NT2/D1 (cell line): ENCODE results near the gene MAML3.

ENCODE experiments used
- DNase-seq: peaks from one replicate; pipeline ENCODE4 v3.0.0-alpha.2; 2011; ENCODE audit warnings: low read depth, low spot score
- H3K27me3 ChIP-seq: 2 replicates; pipeline ENCODE4 v1.6.0; 2011; ENCODE audit warnings: mild to moderate bottlenecking; ENCODE audit not compliant: insufficient read length, insufficient read depth
- H3K36me3 ChIP-seq: 2 replicates; pipeline ENCODE4 v1.6.1; 2011; ENCODE audit warnings: mild to moderate bottlenecking, low read length, mixed read lengths; ENCODE audit not compliant: insufficient read depth, insufficient read length
- H3K4me1 ChIP-seq: 2 replicates; pipeline ENCODE4 v1.5.1; 2011; ENCODE audit not compliant: insufficient read depth, insufficient read length
- H3K4me3 ChIP-seq: 2 replicates; pipeline ENCODE4 v1.5.1; 2011; ENCODE audit warnings: low read depth; ENCODE audit not compliant: insufficient read length
- H3K9ac ChIP-seq: 2 replicates; pipeline ENCODE4 v1.6.0; 2011; ENCODE audit warnings: low read depth; ENCODE audit not compliant: insufficient read length
- H3K9me3 ChIP-seq: 2 replicates; pipeline ENCODE4 v1.5.1; 2011; ENCODE audit warnings: mild to moderate bottlenecking, low read length; ENCODE audit not compliant: insufficient read depth
- SUZ12 ChIP-seq: IDR thresholded peaks from 2 replicates; pipeline ENCODE4 v1.6.1; 2011; ENCODE audit not compliant: insufficient read length, insufficient read depth; ENCODE audit errors: extremely low read depth
- YY1 ChIP-seq: IDR thresholded peaks from 2 replicates; pipeline ENCODE4 v1.6.1; 2011; ENCODE audit not compliant: insufficient read length, insufficient read depth
- ZNF274 ChIP-seq: IDR thresholded peaks from 2 replicates; pipeline ENCODE4 v1.6.1; 2011; ENCODE audit warnings: mild to moderate bottlenecking, low read depth, low read length

MAML3 gene

GRCh38 chr4:139672732-139673131 is 481.3 kb downstream of the MAML3 start:
- DNase-seq: no peak
- no peaks in the 10 kb centered on the region for H3K27me3 ChIP-seq
- peaks cover 10% of the 10 kb centered on the region; the same call in 1 of the 2 replicates for H3K9me3 ChIP-seq
- TF ChIP-seq YY1 (no peak), SUZ12 (no peak), ZNF274 (no peak)
- no peaks in the 10 kb centered on the region for H3K36me3 ChIP-seq
- H3K4me3 ChIP-seq: no peak overlapping the region
- no peaks in the 10 kb centered on the region for H3K4me1 ChIP-seq
- H3K9ac ChIP-seq: no peak overlapping the region

DNA sequence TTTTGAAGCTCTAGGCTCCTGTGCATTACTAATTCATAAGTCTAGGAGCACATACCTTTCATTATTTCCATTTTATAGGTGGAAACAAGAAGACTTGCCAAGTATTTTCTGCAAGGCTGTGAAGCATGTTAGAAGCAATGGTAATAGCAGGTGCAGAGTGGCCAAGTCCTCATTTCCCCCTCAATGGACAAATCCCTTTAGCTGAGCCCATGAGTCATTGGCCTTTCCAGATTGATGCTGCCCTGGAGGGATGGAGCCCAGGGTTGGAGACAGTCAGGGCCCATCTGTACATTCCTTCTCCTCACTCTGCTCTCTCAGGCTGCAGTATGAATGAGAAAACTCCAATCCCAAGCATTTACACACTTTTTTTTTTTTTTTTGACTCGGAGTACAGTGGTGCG is 481.8 kb downstream of the MAML3 start:
- peaks cover 10% of the 10 kb centered on the region; the same call in 1 of the 2 replicates for H3K9me3 ChIP-seq
- no peaks in the 10 kb centered on the region for H3K4me1 ChIP-seq
- no peaks in the 10 kb centered on the region for H3K27me3 ChIP-seq
- no peak overlapping the region for H3K9ac ChIP-seq
- H3K36me3 ChIP-seq: no peaks in the 10 kb centered on the region
- DNase-seq: no peak
- no peak for TF ChIP-seq YY1
- no peak for TF ChIP-seq ZNF274
- TF ChIP-seq SUZ12: no peak
- H3K4me3 ChIP-seq: no peak overlapping the region

DNA sequence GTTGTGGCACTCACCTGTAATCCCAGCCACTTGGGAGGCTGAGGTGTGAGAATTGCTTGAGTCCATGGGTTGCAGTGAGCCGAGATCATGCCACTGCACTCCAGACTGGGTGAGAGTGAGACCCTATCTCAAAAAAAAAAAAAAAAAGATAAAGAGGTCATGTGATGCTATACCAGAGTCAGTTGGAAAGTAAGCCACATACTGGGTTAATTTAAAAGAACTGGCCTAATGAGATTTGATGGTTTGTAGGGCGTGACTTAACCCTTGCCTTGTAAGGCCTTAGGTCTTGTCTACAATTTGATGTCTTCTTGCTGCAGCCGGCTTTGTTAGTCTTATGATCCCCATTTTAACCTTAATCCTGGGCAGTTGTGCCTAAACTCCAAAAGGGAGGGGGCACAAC is 483.2 kb downstream of the MAML3 start:
- no peak overlapping the region for H3K9ac ChIP-seq
- no peak for DNase-seq
- no peak overlapping the region for H3K4me3 ChIP-seq
- no peak for TF ChIP-seq YY1
- TF ChIP-seq ZNF274: no peak
- no peak for TF ChIP-seq SUZ12
- H3K9me3 ChIP-seq: peaks cover 10% of the 10 kb centered on the region; the same call in 1 of the 2 replicates
- no peaks in the 10 kb centered on the region for H3K36me3 ChIP-seq
- H3K27me3 ChIP-seq: no peaks in the 10 kb centered on the region
- H3K4me1 ChIP-seq: no peaks in the 10 kb centered on the region

DNA sequence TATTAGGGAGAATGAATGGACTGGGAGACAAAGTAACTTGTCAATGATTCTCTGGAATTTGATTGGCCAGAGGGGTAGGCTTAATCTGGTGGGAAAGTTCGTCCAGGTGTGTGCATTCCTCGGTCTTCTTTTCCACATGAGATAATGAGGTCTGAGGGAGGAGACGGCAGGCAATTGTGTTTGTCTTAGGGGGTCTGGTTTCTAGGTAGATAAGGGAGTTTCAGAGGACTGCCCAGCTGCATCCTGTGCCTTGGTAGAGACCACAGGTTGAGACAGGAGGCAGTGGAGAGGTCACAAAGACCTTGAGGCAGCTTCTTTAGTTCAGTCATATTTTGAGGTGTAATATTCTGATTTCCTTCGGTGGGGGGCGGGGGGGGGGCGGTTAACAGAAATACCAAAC is 484.1 kb downstream of the MAML3 start:
- H3K27me3 ChIP-seq: no peaks in the 10 kb centered on the region
- no peak for TF ChIP-seq YY1
- no peak for TF ChIP-seq SUZ12
- TF ChIP-seq ZNF274: no peak
- no peak overlapping the region for H3K9ac ChIP-seq
- no peak overlapping the region for H3K4me3 ChIP-seq
- H3K9me3 ChIP-seq: peaks cover 10% of the 10 kb centered on the region; the same call in 1 of the 2 replicates
- no peaks in the 10 kb centered on the region for H3K36me3 ChIP-seq
- H3K4me1 ChIP-seq: no peaks in the 10 kb centered on the region
- no peak for DNase-seq

GRCh38 chr4:139669335-139669734 is 484.6 kb downstream of the MAML3 start:
- DNase-seq: no peak
- no peak overlapping the region for H3K9ac ChIP-seq
- H3K4me1 ChIP-seq: no peaks in the 10 kb centered on the region
- TF ChIP-seq YY1 (no peak), SUZ12 (no peak), ZNF274 (no peak)
- no peaks in the 10 kb centered on the region for H3K27me3 ChIP-seq
- no peak overlapping the region for H3K4me3 ChIP-seq
- H3K9me3 ChIP-seq: peaks cover 10% of the 10 kb centered on the region; the same call in 1 of the 2 replicates
- no peaks in the 10 kb centered on the region for H3K36me3 ChIP-seq

GRCh38 chr4:139668658-139669201 is 485.3 kb downstream of the MAML3 start:
- no peak for DNase-seq
- TF ChIP-seq SUZ12 (no peak), YY1 (no peak), ZNF274 (no peak)
- no peaks in the 10 kb centered on the region for H3K4me1 ChIP-seq

GRCh38 chr4:139668036-139668435 is 485.9 kb downstream of the MAML3 start:
- H3K36me3 ChIP-seq: no peaks in the 10 kb centered on the region
- H3K27me3 ChIP-seq: no peaks in the 10 kb centered on the region
- no peak for DNase-seq
- TF ChIP-seq ZNF274 (no peak), YY1 (no peak), SUZ12 (no peak)
- no peak overlapping the region for H3K9ac ChIP-seq
- no peaks in the 10 kb centered on the region for H3K4me1 ChIP-seq
- H3K9me3 ChIP-seq: peaks cover 10% of the 10 kb centered on the region; the same call in 1 of the 2 replicates
- no peak overlapping the region for H3K4me3 ChIP-seq

More at GRCh38 chr4:139668658-139669201, 485.3 kb downstream of the MAML3 start:
- no peak overlapping the region for H3K4me3 ChIP-seq
- peaks cover 10% of the 10 kb centered on the region; the same call in 1 of the 2 replicates for H3K9me3 ChIP-seq
- H3K27me3 ChIP-seq: no peaks in the 10 kb centered on the region
- H3K9ac ChIP-seq: no peak overlapping the region
- no peaks in the 10 kb centered on the region for H3K36me3 ChIP-seq
